Myocyte (in vitro differentiated cells): Measurements from ENCODE around the gene TTC13. TPM values are rescaled to one million over a fixed set of nuclear protein-coding genes. Genes with fewer than 3 reads are reported as not detected.

Experiments
- microRNA counts: library from miRNA; unstranded; fragments of <30 nt; microRNA quantifications from one replicate; lab custom pipeline; 2016
- total RNA-seq: library from RNA; depleted of rRNA; stranded (reverse); fragments of >200 nt; gene quantifications from 2 replicates; pipeline ENCODE4 v1.2.3, GENCODE V29; 2014

Gene TTC13
- total RNA-seq, 1 donor from 2014 or later = 58.9 TPM

MicroRNAs within 50 kb of the gene (microRNA counts, 767-probe panel; counts per million panel counts)
- not detected for microRNA hsa-miR-1182 (lab: Ali Mortazavi, UCI)

Other genes with a start within 250 kb of the TTC13 start
- 0.05 TPM in 1 of 2 replicates, not detected in the other for gene CAPN9, start 231.5 kb downstream of the TTC13 start, total RNA-seq
- 100 and 168 TPM in 2 replicates for gene C1orf198, start 110.3 kb downstream of the TTC13 start, total RNA-seq
- gene ARV1, start 233 bp upstream of the TTC13 start, total RNA-seq = 19.7 and 28.2 TPM in 2 replicates
- gene FAM89A, start 61.4 kb upstream of the TTC13 start, total RNA-seq = 1.1 and 3.1 TPM in 2 replicates
- not detected in 2 replicates for gene TRIM67, start 183.2 kb upstream of the TTC13 start, total RNA-seq